ENCODE data around the gene ZNF488.

GRCh38 chr10:47334466-47335295 is 49.4 kb downstream of the ZNF488 start:
- TF ChIP-seq, protein P1, sequence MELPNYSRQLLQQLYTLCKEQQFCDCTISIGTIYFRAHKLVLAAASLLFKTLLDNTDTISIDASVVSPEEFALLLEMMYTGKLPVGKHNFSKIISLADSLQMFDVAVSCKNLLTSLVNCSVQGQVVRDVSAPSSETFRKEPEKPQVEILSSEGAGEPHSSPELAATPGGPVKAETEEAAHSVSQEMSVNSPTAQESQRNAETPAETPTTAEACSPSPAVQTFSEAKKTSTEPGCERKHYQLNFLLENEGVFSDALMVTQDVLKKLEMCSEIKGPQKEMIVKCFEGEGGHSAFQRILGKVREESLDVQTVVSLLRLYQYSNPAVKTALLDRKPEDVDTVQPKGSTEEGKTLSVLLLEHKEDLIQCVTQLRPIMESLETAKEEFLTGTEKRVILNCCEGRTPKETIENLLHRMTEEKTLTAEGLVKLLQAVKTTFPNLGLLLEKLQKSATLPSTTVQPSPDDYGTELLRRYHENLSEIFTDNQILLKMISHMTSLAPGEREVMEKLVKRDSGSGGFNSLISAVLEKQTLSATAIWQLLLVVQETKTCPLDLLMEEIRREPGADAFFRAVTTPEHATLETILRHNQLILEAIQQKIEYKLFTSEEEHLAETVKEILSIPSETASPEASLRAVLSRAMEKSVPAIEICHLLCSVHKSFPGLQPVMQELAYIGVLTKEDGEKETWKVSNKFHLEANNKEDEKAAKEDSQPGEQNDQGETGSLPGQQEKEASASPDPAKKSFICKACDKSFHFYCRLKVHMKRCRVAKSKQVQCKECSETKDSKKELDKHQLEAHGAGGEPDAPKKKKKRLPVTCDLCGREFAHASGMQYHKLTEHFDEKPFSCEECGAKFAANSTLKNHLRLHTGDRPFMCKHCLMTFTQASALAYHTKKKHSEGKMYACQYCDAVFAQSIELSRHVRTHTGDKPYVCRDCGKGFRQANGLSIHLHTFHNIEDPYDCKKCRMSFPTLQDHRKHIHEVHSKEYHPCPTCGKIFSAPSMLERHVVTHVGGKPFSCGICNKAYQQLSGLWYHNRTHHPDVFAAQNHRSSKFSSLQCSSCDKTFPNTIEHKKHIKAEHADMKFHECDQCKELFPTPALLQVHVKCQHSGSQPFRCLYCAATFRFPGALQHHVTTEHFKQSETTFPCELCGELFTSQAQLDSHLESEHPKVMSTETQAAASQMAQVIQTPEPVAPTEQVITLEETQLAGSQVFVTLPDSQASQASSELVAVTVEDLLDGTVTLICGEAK (IDR thresholded peaks at IDR 0.05; ENCODE audit: borderline replicate concordance) = no peak
- TF ChIP-seq NFYB (IDR thresholded peaks at IDR 0.05; ENCODE audit: insufficient read depth, low read depth, low read length) (no peak), POLR2A (IDR thresholded peaks at IDR 0.05; ENCODE audit: low read depth, low read length) (no peak), NFIC (IDR thresholded peaks at IDR 0.05; ENCODE audit: low read depth, low read length) (no peak), ELK1 (IDR thresholded peaks at IDR 0.05; ENCODE audit: low read depth, low read length) (no peak), IKZF1 (conservative IDR thresholded peaks at IDR 0.05) (no peak), RCOR1 (conservative IDR thresholded peaks at IDR 0.05; ENCODE audit: low read depth, low read length) (no peak), IKZF2 (IDR thresholded peaks at IDR 0.05) (no peak), TAF1 (IDR thresholded peaks at IDR 0.05; ENCODE audit: borderline replicate concordance, low read depth, low read length) (no peak), SRF (IDR thresholded peaks at IDR 0.05; ENCODE audit: low read depth in 2 of 2, low read length in 2 of 2) (no peak), BMI1 (IDR thresholded peaks at IDR 0.05; ENCODE audit: borderline replicate concordance) (no peak)
- TF ChIP-seq, protein P2, sequence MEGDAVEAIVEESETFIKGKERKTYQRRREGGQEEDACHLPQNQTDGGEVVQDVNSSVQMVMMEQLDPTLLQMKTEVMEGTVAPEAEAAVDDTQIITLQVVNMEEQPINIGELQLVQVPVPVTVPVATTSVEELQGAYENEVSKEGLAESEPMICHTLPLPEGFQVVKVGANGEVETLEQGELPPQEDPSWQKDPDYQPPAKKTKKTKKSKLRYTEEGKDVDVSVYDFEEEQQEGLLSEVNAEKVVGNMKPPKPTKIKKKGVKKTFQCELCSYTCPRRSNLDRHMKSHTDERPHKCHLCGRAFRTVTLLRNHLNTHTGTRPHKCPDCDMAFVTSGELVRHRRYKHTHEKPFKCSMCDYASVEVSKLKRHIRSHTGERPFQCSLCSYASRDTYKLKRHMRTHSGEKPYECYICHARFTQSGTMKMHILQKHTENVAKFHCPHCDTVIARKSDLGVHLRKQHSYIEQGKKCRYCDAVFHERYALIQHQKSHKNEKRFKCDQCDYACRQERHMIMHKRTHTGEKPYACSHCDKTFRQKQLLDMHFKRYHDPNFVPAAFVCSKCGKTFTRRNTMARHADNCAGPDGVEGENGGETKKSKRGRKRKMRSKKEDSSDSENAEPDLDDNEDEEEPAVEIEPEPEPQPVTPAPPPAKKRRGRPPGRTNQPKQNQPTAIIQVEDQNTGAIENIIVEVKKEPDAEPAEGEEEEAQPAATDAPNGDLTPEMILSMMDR (IDR thresholded peaks at IDR 0.05 in 2 of 3, conservative IDR thresholded peaks at IDR 0.05 in 1 of 3; ENCODE audit: control insufficient read depth in 2 of 3, extremely low read depth in 1 of 3, insufficient read depth in 1 of 3, low read depth in 3 of 3, low read length in 3 of 3) = no peak
